Dedifferentiated amniotic fluid mesenchymal stem cell (primary cell): ENCODE measurements around the gene TLX3.
A peak's percentile ranks its signal among the peaks of the same experiment; 100 is the strongest.
"Not testable (repeated sequence)": the region's sequence is repeated elsewhere in the genome, so short reads cannot be mapped to it uniquely, and the experiment has no call there.

Experiments
- DNase-seq: peaks from one replicate; pipeline ENCODE4 v3.0.0-alpha.2; 2016; ENCODE audit errors: extremely low spot score

Gene TLX3

GRCh38 chr5:171308453-171309275 is at the start of gene TLX3:
Gene TLX3 (plus strand): TSS chr5:171309248. CDS start chr5:171309366, 118 bp downstream.
- no peak for DNase-seq

- no peak for DNase-seq
These were observed 47.7 kb upstream of the TLX3 start for GRCh38 chr5:171261361-171261760.

- no peak for DNase-seq
These were observed 47.1 kb upstream of the TLX3 start for GRCh38 chr5:171261904-171262303.

GRCh38 chr5:171263181-171263580 is 45.9 kb upstream of the TLX3 start:
- DNase-seq = no peak

GRCh38 chr5:171264843-171265242 is 44.2 kb upstream of the TLX3 start:
- DNase-seq = no peak

GRCh38 chr5:171268700-171269620 is 40.1 kb upstream of the TLX3 start:
- no peak for DNase-seq

GRCh38 chr5:171269717-171270116 is 39.3 kb upstream of the TLX3 start:
- DNase-seq = peak; percentile 85

GRCh38 chr5:171270136-171270535 is 38.9 kb upstream of the TLX3 start:
- DNase-seq = no peak

- no peak for DNase-seq
These were observed 37.2 kb upstream of the TLX3 start for GRCh38 chr5:171271798-171272197.

GRCh38 chr5:171272996-171273970 is 35.8 kb upstream of the TLX3 start:
- DNase-seq = peak; percentile 37

- no peak for DNase-seq
These were observed 33.1 kb upstream of the TLX3 start for GRCh38 chr5:171275841-171276544.

- DNase-seq = no peak
These were observed 25.3 kb upstream of the TLX3 start for GRCh38 chr5:171283753-171284152.

- no peak for DNase-seq
These were observed 23.6 kb upstream of the TLX3 start for GRCh38 chr5:171285465-171285864.

GRCh38 chr5:171288066-171288465 is 21.0 kb upstream of the TLX3 start:
- no peak for DNase-seq

GRCh38 chr5:171291371-171291770 is 17.7 kb upstream of the TLX3 start:
- DNase-seq = no peak

GRCh38 chr5:171295299-171295698 is 13.7 kb upstream of the TLX3 start:
- DNase-seq = no peak

GRCh38 chr5:171295801-171296200 is 13.2 kb upstream of the TLX3 start:
- no peak for DNase-seq

GRCh38 chr5:171297941-171298340 is 11.1 kb upstream of the TLX3 start:
- not testable (repeated sequence) for DNase-seq

GRCh38 chr5:171299228-171299627 is 9.8 kb upstream of the TLX3 start:
- DNase-seq = no peak

GRCh38 chr5:171299851-171300250 is 9.2 kb upstream of the TLX3 start:
- no peak for DNase-seq

GRCh38 chr5:171300358-171300757 is 8.7 kb upstream of the TLX3 start:
- DNase-seq = no peak
